WERI-Rb-1 (cell line): ENCODE data around the gene LRSAM1.

Source experiments
- DNase-seq: peaks from one replicate; pipeline ENCODE4 v3.0.0-alpha.2; 2020
- H3K27ac ChIP-seq: fragments of 250-450 bp; sonication (Bioruptor Pico); 2 replicates; pipeline ENCODE4 v1.5.1; 2020; ENCODE audit warnings: mild to moderate bottlenecking, moderate library complexity
- H3K27me3 ChIP-seq: fragments of 250-450 bp; sonication (Bioruptor Pico); 2 replicates; pipeline ENCODE4 v1.5.1; 2021; ENCODE audit warnings: mild to moderate bottlenecking, low read depth, moderate library complexity; ENCODE audit not compliant: insufficient read depth, severe bottlenecking
- H3K36me3 ChIP-seq: fragments of 250-450 bp; sonication (Bioruptor Pico); 2 replicates; pipeline ENCODE4 v1.5.1; 2020; ENCODE audit warnings: mild to moderate bottlenecking, moderate library complexity
- H3K4me3 ChIP-seq: 2 replicates; pipeline ENCODE4 v1.5.1; 2011; ENCODE audit warnings: low read depth, mild to moderate bottlenecking, control low read depth, low read length
- H3K9me3 ChIP-seq: fragments of 250-450 bp; sonication (Bioruptor Pico); 2 replicates; pipeline ENCODE4 v1.5.1; 2021; ENCODE audit warnings: mild to moderate bottlenecking, moderate library complexity; ENCODE audit not compliant: severe bottlenecking
- CTCF ChIP-seq: IDR thresholded peaks from 2 replicates; pipeline ENCODE4 v1.5.1; 2011; ENCODE audit warnings: low read depth, mild to moderate bottlenecking, control low read depth, inconsistent platforms, low read length

LRSAM1 gene

GRCh38 chr9:127470662-127471061 is 19.4 kb downstream of the LRSAM1 start:
- no peak for TF ChIP-seq CTCF
- no peak for DNase-seq
- no peaks in the 10 kb centered on the region for H3K27me3 ChIP-seq
- no peaks in the 10 kb centered on the region for H3K9me3 ChIP-seq
- H3K36me3 ChIP-seq = peaks cover 4% of the 10 kb centered on the region
- H3K4me3 ChIP-seq = no peak overlapping the region
- H3K27ac ChIP-seq = no peak overlapping the region

- no peak overlapping the region for H3K27ac ChIP-seq
- no peaks in the 10 kb centered on the region for H3K27me3 ChIP-seq
- no peak for DNase-seq
- no peaks in the 10 kb centered on the region for H3K9me3 ChIP-seq
- peaks cover 13% of the 10 kb centered on the region for H3K36me3 ChIP-seq
- no peak overlapping the region for H3K4me3 ChIP-seq
- TF ChIP-seq CTCF = no peak
Measured at GRCh38 chr9:127473501-127473900, 22.2 kb downstream of the LRSAM1 start.

- Histone ChIP-seq H3K4me3 (no peak overlapping the region), H3K27ac (no peak overlapping the region), H3K27me3 (no peaks in the 10 kb centered on the region), H3K36me3 (peaks cover 18% of the 10 kb centered on the region), H3K9me3 (no peaks in the 10 kb centered on the region)
- no peak for DNase-seq
- TF ChIP-seq CTCF = no peak
Measured at GRCh38 chr9:127473932-127474331, 22.6 kb downstream of the LRSAM1 start.

- TF ChIP-seq CTCF = no peak
- H3K4me3 ChIP-seq = no peak overlapping the region
- H3K27me3 ChIP-seq = no peaks in the 10 kb centered on the region
Measured at GRCh38 chr9:127474592-127474991, 23.3 kb downstream of the LRSAM1 start.

GRCh38 chr9:127479507-127480081 is 28.3 kb downstream of the LRSAM1 start:
- TF ChIP-seq CTCF = no peak
- H3K27me3 ChIP-seq = no peaks in the 10 kb centered on the region
- H3K9me3 ChIP-seq = no peaks in the 10 kb centered on the region
- no peak overlapping the region for H3K27ac ChIP-seq
- DNase-seq = no peak
- H3K4me3 ChIP-seq = no peak overlapping the region
- peaks cover 46% of the 10 kb centered on the region for H3K36me3 ChIP-seq

More at GRCh38 chr9:127474592-127474991, 23.3 kb downstream of the LRSAM1 start:
- no peak for DNase-seq
- Histone ChIP-seq H3K27ac (no peak overlapping the region), H3K9me3 (no peaks in the 10 kb centered on the region), H3K36me3 (peaks cover 24% of the 10 kb centered on the region)

GRCh38 chr9:127482662-127483061 is 31.4 kb downstream of the LRSAM1 start:
- Histone ChIP-seq H3K27ac (no peak overlapping the region), H3K36me3 (peaks cover 48% of the 10 kb centered on the region), H3K27me3 (no peaks in the 10 kb centered on the region), H3K9me3 (no peaks in the 10 kb centered on the region), H3K4me3 (no peak overlapping the region)
- TF ChIP-seq CTCF = no peak
- DNase-seq = no peak
